HepG2 (cell line): ENCODE measurements around the gene TBX21. TPM values are rescaled to one million over a fixed set of nuclear protein-coding genes. Genes with fewer than 3 reads are reported as not detected.

Experiments used
- ARID3A ChIP-seq: IDR thresholded peaks from 2 replicates; pipeline ENCODE4 v1.6.1; 2012; ENCODE audit warnings: low read depth, low read length, improper control_type of control experiment
- ATF3 ChIP-seq: sonication (generic); formaldehyde crosslinking; IDR thresholded peaks from 2 replicates; pipeline ENCODE4 v1.4.0; 2020; ENCODE audit warnings: missing genetic modification reagents
- FOXA1 ChIP-seq, 2 experiments: fragments of 450-650 bp in 1 of 2; sonication (generic) in 1 of 2; formaldehyde crosslinking in 1 of 2; IDR thresholded peaks; 2 replicates each; pipeline versions ENCODE4 v1.4.0 to v1.6.1; 2016 to 2020; ENCODE audit warnings: missing genetic modification reagents in 1 of 2
- GTF2F1 ChIP-seq: fragments of 150-350 bp; IDR thresholded peaks from 2 replicates; pipeline ENCODE4 v1.6.1; 2014; ENCODE audit warnings: low read length
- HMG20A ChIP-seq: IDR thresholded peaks from 2 replicates; pipeline ENCODE4 v1.6.1; 2016; ENCODE audit warnings: borderline replicate concordance
- HNF4A ChIP-seq: sonication (generic); formaldehyde crosslinking; IDR thresholded peaks from 2 replicates; pipeline ENCODE4 v1.4.0; 2020; ENCODE audit warnings: missing genetic modification reagents
- HNRNPH1 ChIP-seq: fragments of 200-400 bp; formaldehyde crosslinking; optimal IDR thresholded peaks from 2 replicates; pipeline ENCODE3; 2017; ENCODE audit warnings: mild to moderate bottlenecking, low read depth, low read length
- IKZF5 ChIP-seq: IDR thresholded peaks from 2 replicates; pipeline ENCODE4 v1.6.1; 2018; ENCODE audit warnings: missing genetic modification reagents, mild to moderate bottlenecking, missing compliant biosample characterization
- IRF2 ChIP-seq: IDR thresholded peaks from 2 replicates; pipeline ENCODE4 v1.6.1; 2018; ENCODE audit warnings: missing genetic modification reagents, missing compliant biosample characterization
- KMT2A ChIP-seq: sonication (generic); formaldehyde crosslinking; IDR thresholded peaks from 2 replicates; pipeline ENCODE4 v1.4.0; 2020; ENCODE audit warnings: missing genetic modification reagents
- NFKBIZ ChIP-seq: IDR thresholded peaks from 2 replicates; pipeline ENCODE4 v1.6.1; 2018; ENCODE audit warnings: missing genetic modification reagents, missing compliant biosample characterization
- NKX3-1 ChIP-seq: sonication (generic); formaldehyde crosslinking; IDR thresholded peaks from 2 replicates; pipeline ENCODE4 v1.5.0; 2020; ENCODE audit warnings: missing genetic modification reagents
- NR1H2 ChIP-seq: sonication (generic); formaldehyde crosslinking; IDR thresholded peaks from 2 replicates; pipeline ENCODE4 v1.8.1; 2022; ENCODE audit warnings: low read depth, missing genetic modification reagents, borderline replicate concordance
- SMAD1 ChIP-seq: sonication (generic); formaldehyde crosslinking; IDR thresholded peaks from 2 replicates; pipeline ENCODE4 v1.4.0; 2020; ENCODE audit warnings: missing genetic modification reagents, low read depth, mild to moderate bottlenecking, borderline replicate concordance
- SMARCE1 ChIP-seq: fragments of 450-650 bp; IDR thresholded peaks from 2 replicates; pipeline ENCODE4 v1.6.1; 2017; ENCODE audit warnings: borderline replicate concordance
- SOX13 ChIP-seq, 3 experiments: fragments of 450-650 bp in 1 of 3; sonication (generic) in 1 of 3; formaldehyde crosslinking in 1 of 3; IDR thresholded peaks in 2 of 3; conservative IDR thresholded peaks in 1 of 3; 2 replicates each; pipeline versions ENCODE4 v1.5.0 to v1.6.1; 2016 to 2020; ENCODE audit warnings: antibody characterized with exemption in 1 of 3, mild to moderate bottlenecking in 1 of 3, missing compliant biosample characterization in 1 of 3, missing genetic modification reagents in 1 of 3, moderate library complexity in 1 of 3
- TAF15 ChIP-seq: fragments of 200-400 bp; formaldehyde crosslinking; IDR thresholded peaks from one replicate; pipeline ENCODE4 v1.6.1; 2018; ENCODE audit warnings: mild to moderate bottlenecking, low read depth, low read length; ENCODE audit not compliant: poor library complexity, severe bottlenecking
- TBX2 ChIP-seq: sonication (generic); formaldehyde crosslinking; IDR thresholded peaks from 2 replicates; pipeline ENCODE4 v1.5.0; 2020; ENCODE audit warnings: missing genetic modification reagents, mild to moderate bottlenecking, borderline replicate concordance
- ZNF230 ChIP-seq: sonication (generic); formaldehyde crosslinking; IDR thresholded peaks from 2 replicates; pipeline ENCODE4 v1.4.0; 2020; ENCODE audit warnings: mild to moderate bottlenecking, missing genetic modification reagents
- ZNF747 ChIP-seq: sonication (generic); formaldehyde crosslinking; IDR thresholded peaks from 2 replicates; pipeline ENCODE4 v1.8.1; 2023; ENCODE audit warnings: missing genetic modification reagents, mild to moderate bottlenecking, borderline replicate concordance
- ZNF75D ChIP-seq: sonication (generic); formaldehyde crosslinking; IDR thresholded peaks from 2 replicates; pipeline ENCODE4 v1.8.1; 2023; ENCODE audit warnings: missing genetic modification reagents, mild to moderate bottlenecking, borderline replicate concordance
- ZNF780A ChIP-seq: sonication (generic); formaldehyde crosslinking; IDR thresholded peaks from 2 replicates; pipeline ENCODE4 v1.8.0; 2022; ENCODE audit warnings: mild to moderate bottlenecking, missing genetic modification reagents, moderate library complexity
- ZNF841 ChIP-seq: sonication (generic); formaldehyde crosslinking; IDR thresholded peaks from 2 replicates; pipeline ENCODE4 v1.8.1; 2023; ENCODE audit warnings: missing genetic modification reagents, borderline replicate concordance
- polyA plus RNA-seq, 8 experiments: library from polyadenylated mRNA; depleted of rRNA in 3 of 8; stranded (reverse) in 7 of 8; unstranded in 1 of 8; fragments of >200 nt; fragmentation: Illumina TruSeq in 4 of 8; extraction: Trizol in 4 of 8; gene quantifications; 2 replicates each; pipeline versions ENCODE4 v1.2.1 to v1.2.3, GENCODE V29; 2011 to 2016; ENCODE audit warnings: low read depth in 4 of 8, missing spikeins in 1 of 8, mixed read lengths in 1 of 8; ENCODE audit not compliant: insufficient read depth in 1 of 8
- total RNA-seq, 5 experiments: library from RNA; depleted of rRNA; stranded (reverse); fragments of >200 nt; fragmentation: Illumina TruSeq; extraction: Trizol; gene quantifications; 2 replicates each; pipeline ENCODE4 v1.2.3, GENCODE V29; 2016; ENCODE audit warnings: low read depth in 1 of 5
- TF ChIP-seq, protein P1 (sequence below): sonication (generic); formaldehyde crosslinking; conservative IDR thresholded peaks from 2 replicates; pipeline ENCODE4 v1.8.1; 2023; ENCODE audit warnings: missing genetic modification reagents
- TF ChIP-seq, protein P2 (sequence below): fragments of 450-650 bp; IDR thresholded peaks from 2 replicates; pipeline ENCODE4 v1.6.1; 2017

Gene TBX21
- total and polyA plus RNA-seq, 2 of the 13 experiments (the other 11 are each of a cell fraction or from before 2014, with no cell fraction given) = not detected

DNA sequence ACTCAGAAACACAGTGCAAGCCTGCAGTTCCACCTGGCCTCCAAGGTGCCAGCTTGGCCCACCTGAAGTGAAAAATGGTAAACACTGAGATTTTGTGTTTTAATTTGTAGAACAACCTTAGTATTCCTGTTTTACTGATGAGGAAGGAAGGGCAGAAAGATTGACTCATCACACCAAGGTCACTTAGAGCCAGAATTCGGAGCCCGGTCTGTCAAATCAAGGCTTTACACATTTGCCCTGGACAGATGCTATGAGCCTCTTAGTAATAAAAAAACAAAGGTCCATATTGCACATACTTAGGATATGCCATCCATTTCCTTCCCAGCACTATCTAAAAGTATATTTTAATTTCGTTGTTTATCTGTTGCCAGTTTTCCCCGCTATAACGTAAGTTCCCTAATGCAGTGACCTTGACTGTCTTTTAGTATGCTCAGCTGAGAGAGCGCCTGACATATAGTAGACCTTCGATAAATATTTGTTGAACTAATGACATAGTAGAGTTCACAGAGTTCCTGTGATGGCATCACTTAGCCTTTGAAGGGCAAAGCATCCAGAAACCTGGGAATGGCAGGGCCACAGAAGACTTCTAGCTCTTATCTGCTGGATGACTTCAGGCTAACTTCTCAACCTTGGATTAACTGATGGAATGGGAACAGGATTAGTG lies 46.2 kb upstream of the TBX21 start (continued):
- TF ChIP-seq IKZF5 (peak; percentile 67; the same call in 1 of the 2 replicates), ZNF780A (CRISPR knock-in tag) (no peak), HNRNPH1 (no peak), ARID3A (peak; percentile 91), ATF3 (CRISPR knock-in tag) (no peak), TBX2 (no peak), SOX13 (IDR thresholded peaks at IDR 0.05) (no peak), SOX13 (CRISPR knock-in tag; conservative IDR thresholded peaks at IDR 0.05 in 1 of 2, IDR thresholded peaks at IDR 0.05 in 1 of 2) (0 out of 4 replicates have a peak, but pooled peaks of 1 of the 2 experiments have one; percentile 49), GTF2F1 (no peak), HMG20A (CRISPR knock-in tag) (peak; percentile 71; the same call in 1 of the 2 replicates), HNF4A (peak; percentile 44), SMARCE1 (no peak), FOXA1 (IDR thresholded peaks at IDR 0.05) (no peak), FOXA1 (CRISPR knock-in tag; IDR thresholded peaks at IDR 0.05) (peak; percentile 59), NKX3-1 (no peak), NR1H2 (CRISPR knock-in tag) (no peak), ZNF230 (no peak), SMAD1 (CRISPR knock-in tag) (no peak), ZNF747 (no peak), NFKBIZ (no peak), ZNF75D (CRISPR knock-in tag) (no peak), ZNF841 (CRISPR knock-in tag) (no peak), IRF2 (CRISPR knock-in tag) (peak; percentile 45; the same call in 1 of the 2 replicates), TAF15 (no peak), KMT2A (CRISPR knock-in tag) (no peak)
- TF ChIP-seq, protein P1, sequence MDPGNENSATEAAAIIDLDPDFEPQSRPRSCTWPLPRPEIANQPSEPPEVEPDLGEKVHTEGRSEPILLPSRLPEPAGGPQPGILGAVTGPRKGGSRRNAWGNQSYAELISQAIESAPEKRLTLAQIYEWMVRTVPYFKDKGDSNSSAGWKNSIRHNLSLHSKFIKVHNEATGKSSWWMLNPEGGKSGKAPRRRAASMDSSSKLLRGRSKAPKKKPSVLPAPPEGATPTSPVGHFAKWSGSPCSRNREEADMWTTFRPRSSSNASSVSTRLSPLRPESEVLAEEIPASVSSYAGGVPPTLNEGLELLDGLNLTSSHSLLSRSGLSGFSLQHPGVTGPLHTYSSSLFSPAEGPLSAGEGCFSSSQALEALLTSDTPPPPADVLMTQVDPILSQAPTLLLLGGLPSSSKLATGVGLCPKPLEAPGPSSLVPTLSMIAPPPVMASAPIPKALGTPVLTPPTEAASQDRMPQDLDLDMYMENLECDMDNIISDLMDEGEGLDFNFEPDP (CRISPR knock-in tag) = no peak
- TF ChIP-seq, protein P2, sequence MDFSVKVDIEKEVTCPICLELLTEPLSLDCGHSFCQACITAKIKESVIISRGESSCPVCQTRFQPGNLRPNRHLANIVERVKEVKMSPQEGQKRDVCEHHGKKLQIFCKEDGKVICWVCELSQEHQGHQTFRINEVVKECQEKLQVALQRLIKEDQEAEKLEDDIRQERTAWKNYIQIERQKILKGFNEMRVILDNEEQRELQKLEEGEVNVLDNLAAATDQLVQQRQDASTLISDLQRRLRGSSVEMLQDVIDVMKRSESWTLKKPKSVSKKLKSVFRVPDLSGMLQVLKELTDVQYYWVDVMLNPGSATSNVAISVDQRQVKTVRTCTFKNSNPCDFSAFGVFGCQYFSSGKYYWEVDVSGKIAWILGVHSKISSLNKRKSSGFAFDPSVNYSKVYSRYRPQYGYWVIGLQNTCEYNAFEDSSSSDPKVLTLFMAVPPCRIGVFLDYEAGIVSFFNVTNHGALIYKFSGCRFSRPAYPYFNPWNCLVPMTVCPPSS = no peak
